GM12878 (cell line): ENCODE data around the gene CACNA1I. TPM values are rescaled to one million over a fixed set of nuclear protein-coding genes. Genes with fewer than 3 reads are reported as not detected.

ENCODE experiments used
- ATAC-seq: fragments of 200-7000 bp; cut with Tn5 transposase; 3 replicates; pipeline ENCODE4 v1.9.1; 2020; ENCODE audit warnings: mild to moderate bottlenecking, moderate library complexity
- BruUV-seq: library from RNA; stranded (reverse); fragments of 400-500 nt; replicated peaks from 2 replicates; lab custom pipeline; 2021; lab: Mats Ljungman, UMichigan
- CTCF ChIA-PET: fragments of 300-600 bp; sonication (Branson Sonifier 250); formaldehyde crosslinking; extraction: SDS; loops from one replicate; lab custom pipeline; 2021; ENCODE audit warnings: inconsistent platforms; lab: Yijun Ruan, JAX
- POLR2A ChIA-PET: fragments of 350-600 bp; formaldehyde crosslinking; extraction: SDS; loops from one replicate; lab custom pipeline; 2021; ENCODE audit warnings: inconsistent platforms; lab: Charles Lee
- RAD21 ChIA-PET: fragments of 300-600 bp; sonication (Branson Sonifier 250); formaldehyde crosslinking; loops from one replicate; lab custom pipeline; 2023; ENCODE audit warnings: antibody characterized with exemption; ENCODE audit not compliant: unreplicated experiment; lab: Charles Lee
- SMC1A ChIA-PET: fragments of 300-600 bp; sonication (Branson Sonifier 250); formaldehyde crosslinking; loops from one replicate; lab custom pipeline; 2023; ENCODE audit not compliant: unreplicated experiment, uncharacterized antibody; lab: Charles Lee
- DNase-seq: peaks from one replicate; pipeline ENCODE4 v3.0.0-alpha.2; 2011; ENCODE audit warnings: low read depth, low spot score
- FAIRE-seq: peaks from 3 replicates; lab custom pipeline; 2011; peaks lifted over from hg19 to GRCh38; lab: Jason Lieb, UNC
- H2AFZ ChIP-seq: 2 replicates; pipeline ENCODE4 v1.6.0; 2011; ENCODE audit warnings: low read depth, low read length, control low read depth; ENCODE audit not compliant: control insufficient read depth
- H3K27ac ChIP-seq: 2 replicates; pipeline ENCODE4 v1.5.1; 2011; ENCODE audit warnings: control low read depth; ENCODE audit not compliant: control insufficient read depth, insufficient read depth
- H3K27me3 ChIP-seq, 2 experiments: replicated peaks in 1 of 2; 2 replicates each; pipeline versions ENCODE4 v1.6.0 to v1.6.1; 2011; ENCODE audit warnings: low read length in 1 of 2; ENCODE audit not compliant: control insufficient read depth in 2 of 2, insufficient read depth in 2 of 2
- H3K36me3 ChIP-seq, 2 experiments: 2 replicates each; pipeline ENCODE4 v1.5.1; 2011; ENCODE audit warnings: low read length in 1 of 2; ENCODE audit not compliant: control insufficient read depth in 2 of 2, insufficient read depth in 2 of 2
- H3K4me1 ChIP-seq: 2 replicates; pipeline ENCODE4 v1.6.1; 2011; ENCODE audit warnings: mild to moderate bottlenecking, low read length, moderate library complexity, mixed read lengths; ENCODE audit not compliant: control insufficient read depth, insufficient read depth
- H3K4me2 ChIP-seq: 2 replicates; pipeline ENCODE4 v1.6.0; 2011; ENCODE audit warnings: control low read depth; ENCODE audit not compliant: control insufficient read depth, insufficient read depth
- H3K4me3 ChIP-seq: fragments of 200-600 bp; sonication (generic); 2 replicates; pipeline ENCODE4 v1.5.1; 2016
- H3K79me2 ChIP-seq: 2 replicates; pipeline ENCODE4 v1.6.0; 2011; ENCODE audit warnings: low read length; ENCODE audit not compliant: control insufficient read depth, insufficient read depth
- H3K9ac ChIP-seq: 2 replicates; pipeline ENCODE4 v1.8.0; 2011; ENCODE audit warnings: low read length, control low read depth, mixed read lengths; ENCODE audit not compliant: control insufficient read depth, insufficient read depth
- H3K9me3 ChIP-seq: replicated peaks from 3 replicates; pipeline ENCODE4 v1.5.1; 2011; ENCODE audit warnings: mild to moderate bottlenecking, low read length; ENCODE audit not compliant: control insufficient read depth, insufficient read depth
- H4K20me1 ChIP-seq: 2 replicates; pipeline ENCODE4 v1.6.0; 2011; ENCODE audit not compliant: control insufficient read depth, insufficient read depth
- ATF7 ChIP-seq: fragments of 450-650 bp; IDR thresholded peaks from 2 replicates; pipeline ENCODE4 v1.6.1; 2016; ENCODE audit warnings: low read depth, mild to moderate bottlenecking
- EED ChIP-seq: sonication (generic); IDR thresholded peaks from 2 replicates; pipeline ENCODE4 v1.6.1; 2016; ENCODE audit warnings: antibody characterized with exemption, low read depth
- ESRRA ChIP-seq: IDR thresholded peaks from 2 replicates; pipeline ENCODE4 v1.6.1; 2012; ENCODE audit warnings: mild to moderate bottlenecking, low read length, improper control_type of control experiment
- IKZF1 ChIP-seq: fragments of 450-650 bp; conservative IDR thresholded peaks from 2 replicates; pipeline ENCODE4 v1.6.1; 2017; ENCODE audit warnings: antibody characterized with exemption, mild to moderate bottlenecking
- IRF5 ChIP-seq: fragments of 450-650 bp; IDR thresholded peaks from 2 replicates; pipeline ENCODE4 v1.6.1; 2017; ENCODE audit warnings: borderline replicate concordance
- JUNB ChIP-seq: IDR thresholded peaks from 2 replicates; pipeline ENCODE4 v1.6.1; 2016; ENCODE audit warnings: antibody characterized with exemption, mild to moderate bottlenecking
- NFYB ChIP-seq: IDR thresholded peaks from 2 replicates; pipeline ENCODE4 v1.6.1; 2011; ENCODE audit warnings: low read depth, mild to moderate bottlenecking, low read length, improper control_type of control experiment, moderate library complexity; ENCODE audit not compliant: insufficient read depth
- NR2C1 ChIP-seq: fragments of 450-650 bp; IDR thresholded peaks from 2 replicates; pipeline ENCODE4 v1.6.1; 2017; ENCODE audit warnings: antibody characterized with exemption, mild to moderate bottlenecking, moderate library complexity
- PAX5 ChIP-seq: IDR thresholded peaks from 2 replicates; pipeline ENCODE4 v1.6.1; 2011; ENCODE audit warnings: low read depth, low read length, borderline replicate concordance
- TAF1 ChIP-seq: IDR thresholded peaks from 2 replicates; pipeline ENCODE4 v1.6.1; 2011; ENCODE audit warnings: mild to moderate bottlenecking, low read depth, low read length, borderline replicate concordance
- WGBS: methylation state at CpG from one replicate; pipeline ENCODE4 v1.1.6; 2016; ENCODE audit warnings: low lambda C conversion rate; ENCODE audit not compliant: insufficient replicate concordance, insufficient coverage; ENCODE audit errors: missing lambda C conversion rate; 5-methylcytosine and 5-hydroxymethylcytosine counted together
- in situ Hi-C: fragments of 300-500 bp; cut with MboI; formaldehyde crosslinking; loops from 9 replicates; pipeline ENCODE4 v1.14.3; 2018; ENCODE audit warnings: mixed read lengths
- intact Hi-C: fragments of 100-400 bp; cut with micrococcal nuclease; formaldehyde crosslinking; loops from one replicate; pipeline ENCODE4 v1.14.2; 2022; ENCODE audit not compliant: unreplicated experiment
- polyA plus RNA-seq, 11 experiments: library from polyadenylated mRNA; depleted of rRNA in 4 of 11; unstranded in 6 of 11; stranded (reverse) in 5 of 11; fragments of >200 nt; fragmentation: Nextera tagmentation in 4 of 11; fragmentation: Illumina TruSeq in 1 of 11; extraction: Ambion mirVana in 4 of 11; extraction: Trizol in 1 of 11; gene quantifications; 1 replicate in 1 of 11; 2 replicates in 10 of 11; pipeline versions ENCODE4 v1.2.1 to v1.2.3, GENCODE V29; 2011 to 2016; ENCODE audit warnings: inconsistent platforms in 2 of 11, missing spikeins in 2 of 11, low read depth in 1 of 11
- total RNA-seq, 4 experiments: library from RNA; depleted of rRNA in 3 of 4; stranded (reverse); fragments of >200 nt in 3 of 4; fragmentation: Illumina TruSeq in 1 of 4; extraction: Trizol in 1 of 4; gene quantifications; 2 replicates each; pipeline versions ENCODE4 v1.2.1 to v1.2.3, GENCODE V29; 2013 to 2021

The CACNA1I gene
- total and polyA plus RNA-seq, 10 of the 15 experiments (the other 5 are each of a cell fraction or from before 2014, with no cell fraction given): 0.01 to 0.03 TPM; not detected in 8

GRCh38 chr22:39570226-39570625, 327 bp upstream of the CACNA1I start:
- H3K9me3 ChIP-seq: no peaks in the 10 kb centered on the region
- no peaks in the 10 kb centered on the region for H3K4me1 ChIP-seq
- H3K4me2 ChIP-seq: no peak overlapping the region
- FAIRE-seq (no peak), ATAC-seq (no peak), DNase-seq (no peak)
- no peak for TF ChIP-seq NFYB
- intact Hi-C loops (no loop called here), in situ Hi-C loops (no loop called here)
- H3K4me3 ChIP-seq: no peak overlapping the region
- no peaks in the 10 kb centered on the region for H3K36me3 ChIP-seq
- POLR2A ChIA-PET: no interaction called here
- H3K27ac ChIP-seq: no peak overlapping the region
- SMC1A ChIA-PET: interaction anchor here (0.6 kb wide), 1 partner anchor 14 kb away, joined by 3 read pairs; no protein-coding TSS in a partner anchor
- CTCF ChIA-PET: interaction anchor here (1.1 kb wide), 1 partner anchor 467 kb away, joined by 3 read pairs; no protein-coding TSS in a partner anchor
- peaks cover 0 to 2% of the 10 kb centered on the region in 2 experiments; a peak in 3 of 4 replicates for H3K27me3 ChIP-seq
- H3K9ac ChIP-seq: no peak overlapping the region
- BruUV-seq: no TSS peak
- 15% methylated on average over 3 of the region's 3 CpGs for WGBS
- RAD21 ChIA-PET: no interaction called here
- no peaks in the 10 kb centered on the region for H4K20me1 ChIP-seq
- no peaks in the 10 kb centered on the region for H3K79me2 ChIP-seq
- H2AFZ ChIP-seq: no peak overlapping the region

GRCh38 chr22:39571538-39571937, 985 bp downstream of the CACNA1I start:
- no peak for FAIRE-seq
- POLR2A ChIA-PET: no interaction called here
- in situ Hi-C loops: no loop called here
- CTCF ChIA-PET: no interaction called here
- no peak for DNase-seq
- H4K20me1 ChIP-seq: no peaks in the 10 kb centered on the region
- WGBS: 0% methylated on average over 1 of the region's 1 CpG
- no peaks in the 10 kb centered on the region for H3K36me3 ChIP-seq
- H3K9ac ChIP-seq: no peak overlapping the region
- H3K9me3 ChIP-seq: no peaks in the 10 kb centered on the region
- no peak overlapping the region for H3K4me2 ChIP-seq
- RAD21 ChIA-PET: no interaction called here
- H3K27me3 ChIP-seq: peaks cover 0 to 2% of the 10 kb centered on the region in 2 experiments; a peak in 3 of 4 replicates
- no peaks in the 10 kb centered on the region for H3K4me1 ChIP-seq
- BruUV-seq: no TSS peak
- H3K4me3 ChIP-seq: no peak overlapping the region
- no peak overlapping the region for H2AFZ ChIP-seq
- no peak for ATAC-seq
- SMC1A ChIA-PET: no interaction called here
- H3K79me2 ChIP-seq: no peaks in the 10 kb centered on the region
- TF ChIP-seq ATF7 (no peak), IRF5 (no peak), IKZF1 (no peak), TAF1 (no peak), PAX5 (no peak), ESRRA (no peak), JUNB (no peak), NR2C1 (no peak), EED (no peak)
- H3K27ac ChIP-seq: no peak overlapping the region
- intact Hi-C loops: no loop called here
